ENCODE results near the gene FBXW8. TPM values are rescaled to one million over a fixed set of nuclear protein-coding genes. Genes with fewer than 3 reads are reported as not detected.

FBXW8 gene
- total RNA-seq, 1 experiment from 2014 or later: 34.8 TPM

GRCh38 chr12:117005417-117006046 lies 94.8 kb downstream of the FBXW8 start:
- H3K79me2 ChIP-seq (ENCODE audit: low read length): peaks cover 12% of the 10 kb centered on the region; the same call in 1 of the 2 replicates
- H3K9ac ChIP-seq (ENCODE audit: low read length): no peak overlapping the region
- no peaks in the 10 kb centered on the region for H3K27me3 ChIP-seq (ENCODE audit: low read length)
- H3K27ac ChIP-seq (ENCODE audit: low read length): no peak overlapping the region
- no peak overlapping the region for H3K4me2 ChIP-seq (ENCODE audit: low read depth, low read length, poor library complexity, severe bottlenecking)
- H3K36me3 ChIP-seq (ENCODE audit: insufficient read depth, low read length): peaks cover 6% of the 10 kb centered on the region; the same call in 1 of the 2 replicates
- no peak overlapping the region for H2AFZ ChIP-seq (ENCODE audit: low read length)
- DNase-seq: no peak
- H4K20me1 ChIP-seq (ENCODE audit: insufficient read depth, low read depth, low read length): no peaks in the 10 kb centered on the region
- no peak overlapping the region for H3K4me3 ChIP-seq (ENCODE audit: low read length)
- H3K9me3 ChIP-seq (ENCODE audit: low read length): no peaks in the 10 kb centered on the region
- no peaks in the 10 kb centered on the region for H3K9me2 ChIP-seq (replicated peaks; ENCODE audit: insufficient read depth, low read length)
- peaks cover 6% of the 10 kb centered on the region for H3K4me1 ChIP-seq (ENCODE audit: low read length)

- no peak overlapping the region for H3K4me2 ChIP-seq (ENCODE audit: low read depth, low read length, poor library complexity, severe bottlenecking)
These were observed 95.6 kb downstream of the FBXW8 start for GRCh38 chr12:117006333-117006732.

GRCh38 chr12:117007577-117007976 lies 96.8 kb downstream of the FBXW8 start:
- 0 out of 2 replicates have a peak overlapping the region, but pooled peaks have one; percentile 3 for H3K27ac ChIP-seq (ENCODE audit: low read length)
- no peak overlapping the region for H3K4me2 ChIP-seq (ENCODE audit: low read depth, low read length, poor library complexity, severe bottlenecking)
- no peak overlapping the region for H2AFZ ChIP-seq (ENCODE audit: low read length)
- no peak for DNase-seq
- H4K20me1 ChIP-seq (ENCODE audit: insufficient read depth, low read depth, low read length): no peaks in the 10 kb centered on the region
- peaks cover 14% of the 10 kb centered on the region for H3K4me1 ChIP-seq (ENCODE audit: low read length)
- no peaks in the 10 kb centered on the region for H3K27me3 ChIP-seq (ENCODE audit: low read length)
- H3K9ac ChIP-seq (ENCODE audit: low read length): no peak overlapping the region
- H3K36me3 ChIP-seq (ENCODE audit: insufficient read depth, low read length): peaks cover 10% of the 10 kb centered on the region; the same call in 1 of the 2 replicates
- H3K4me3 ChIP-seq (ENCODE audit: low read length): no peak overlapping the region
- no peaks in the 10 kb centered on the region for H3K79me2 ChIP-seq (ENCODE audit: low read length)
- H3K9me3 ChIP-seq (ENCODE audit: low read length): no peaks in the 10 kb centered on the region
- H3K9me2 ChIP-seq (replicated peaks; ENCODE audit: insufficient read depth, low read length): no peaks in the 10 kb centered on the region

More at GRCh38 chr12:117006333-117006732, 95.6 kb downstream of the FBXW8 start:
- no peak for DNase-seq
- Histone ChIP-seq H3K27me3 (ENCODE audit: low read length) (no peaks in the 10 kb centered on the region), H3K27ac (ENCODE audit: low read length) (no peak overlapping the region), H3K4me3 (ENCODE audit: low read length) (no peak overlapping the region), H3K36me3 (ENCODE audit: insufficient read depth, low read length) (peaks cover 10% of the 10 kb centered on the region; the same call in 1 of the 2 replicates), H3K9ac (ENCODE audit: low read length) (no peak overlapping the region), H2AFZ (ENCODE audit: low read length) (no peak overlapping the region), H3K9me3 (ENCODE audit: low read length) (no peaks in the 10 kb centered on the region), H3K9me2 (replicated peaks; ENCODE audit: insufficient read depth, low read length) (no peaks in the 10 kb centered on the region), H4K20me1 (ENCODE audit: insufficient read depth, low read depth, low read length) (no peaks in the 10 kb centered on the region), H3K4me1 (ENCODE audit: low read length) (peaks cover 2% of the 10 kb centered on the region; the same call in 1 of the 2 replicates), H3K79me2 (ENCODE audit: low read length) (0 out of 2 replicates have a peak, but pooled peaks cover 5% of the 10 kb centered on the region)

- Histone ChIP-seq H3K4me1 (ENCODE audit: low read length) (peaks cover 21% of the 10 kb centered on the region), H3K9ac (ENCODE audit: low read length) (no peak overlapping the region), H3K4me3 (ENCODE audit: low read length) (no peak overlapping the region), H3K27me3 (ENCODE audit: low read length) (no peaks in the 10 kb centered on the region), H3K27ac (ENCODE audit: low read length) (no peak overlapping the region), H3K4me2 (ENCODE audit: low read depth, low read length, poor library complexity, severe bottlenecking) (no peak overlapping the region), H3K9me3 (ENCODE audit: low read length) (no peaks in the 10 kb centered on the region), H4K20me1 (ENCODE audit: insufficient read depth, low read depth, low read length) (no peaks in the 10 kb centered on the region), H2AFZ (ENCODE audit: low read length) (no peak overlapping the region), H3K36me3 (ENCODE audit: insufficient read depth, low read length) (peaks cover 20% of the 10 kb centered on the region; the same call in 1 of the 2 replicates), H3K9me2 (replicated peaks; ENCODE audit: insufficient read depth, low read length) (no peaks in the 10 kb centered on the region), H3K79me2 (ENCODE audit: low read length) (0 out of 2 replicates have a peak, but pooled peaks cover 3% of the 10 kb centered on the region)
- DNase-seq: no peak
These were observed 99.0 kb downstream of the FBXW8 start for GRCh38 chr12:117009759-117010158.

GRCh38 chr12:117010693-117011451 lies 100.1 kb downstream of the FBXW8 start:
- H3K9me2 ChIP-seq (replicated peaks; ENCODE audit: insufficient read depth, low read length): no peaks in the 10 kb centered on the region
- H3K4me3 ChIP-seq (ENCODE audit: low read length): no peak overlapping the region
- 0 out of 2 replicates have a peak, but pooled peaks cover 3% of the 10 kb centered on the region for H3K79me2 ChIP-seq (ENCODE audit: low read length)
- no peaks in the 10 kb centered on the region for H3K9me3 ChIP-seq (ENCODE audit: low read length)
- no peak overlapping the region for H2AFZ ChIP-seq (ENCODE audit: low read length)
- DNase-seq: no peak
- no peak overlapping the region for H3K27ac ChIP-seq (ENCODE audit: low read length)
- no peak overlapping the region for H3K9ac ChIP-seq (ENCODE audit: low read length)
- H4K20me1 ChIP-seq (ENCODE audit: insufficient read depth, low read depth, low read length): no peaks in the 10 kb centered on the region
- H3K27me3 ChIP-seq (ENCODE audit: low read length): no peaks in the 10 kb centered on the region
- H3K4me1 ChIP-seq (ENCODE audit: low read length): peaks cover 23% of the 10 kb centered on the region
- H3K4me2 ChIP-seq (ENCODE audit: low read depth, low read length, poor library complexity, severe bottlenecking): no peak overlapping the region
- H3K36me3 ChIP-seq (ENCODE audit: insufficient read depth, low read length): peaks cover 30% of the 10 kb centered on the region

- H2AFZ ChIP-seq (ENCODE audit: low read length): no peak overlapping the region
- H3K9ac ChIP-seq (ENCODE audit: low read length): no peak overlapping the region
- H3K36me3 ChIP-seq (ENCODE audit: insufficient read depth, low read length): peaks cover 43% of the 10 kb centered on the region
- no peaks in the 10 kb centered on the region for H3K9me3 ChIP-seq (ENCODE audit: low read length)
- peaks cover 33% of the 10 kb centered on the region for H3K4me1 ChIP-seq (ENCODE audit: low read length)
- peaks cover 3% of the 10 kb centered on the region; the same call in 1 of the 2 replicates for H3K79me2 ChIP-seq (ENCODE audit: low read length)
- H3K4me2 ChIP-seq (ENCODE audit: low read depth, low read length, poor library complexity, severe bottlenecking): no peak overlapping the region
- no peak overlapping the region for H3K4me3 ChIP-seq (ENCODE audit: low read length)
- peak; percentile 60 for DNase-seq
- H3K9me2 ChIP-seq (replicated peaks; ENCODE audit: insufficient read depth, low read length): no peaks in the 10 kb centered on the region
- no peaks in the 10 kb centered on the region for H4K20me1 ChIP-seq (ENCODE audit: insufficient read depth, low read depth, low read length)
- H3K27me3 ChIP-seq (ENCODE audit: low read length): no peaks in the 10 kb centered on the region
- H3K27ac ChIP-seq (ENCODE audit: low read length): peak overlapping the region; percentile 66
These were observed 101.4 kb downstream of the FBXW8 start for GRCh38 chr12:117011988-117012805.

- no peaks in the 10 kb centered on the region for H3K27me3 ChIP-seq (ENCODE audit: low read length)
- no peak overlapping the region for H3K4me2 ChIP-seq (ENCODE audit: low read depth, low read length, poor library complexity, severe bottlenecking)
- H2AFZ ChIP-seq (ENCODE audit: low read length): no peak overlapping the region
- no peaks in the 10 kb centered on the region for H4K20me1 ChIP-seq (ENCODE audit: insufficient read depth, low read depth, low read length)
- DNase-seq: no peak
- H3K36me3 ChIP-seq (ENCODE audit: insufficient read depth, low read length): peaks cover 47% of the 10 kb centered on the region
- H3K4me3 ChIP-seq (ENCODE audit: low read length): no peak overlapping the region
- H3K9me3 ChIP-seq (ENCODE audit: low read length): no peaks in the 10 kb centered on the region
- H3K4me1 ChIP-seq (ENCODE audit: low read length): peaks cover 33% of the 10 kb centered on the region
- H3K9ac ChIP-seq (ENCODE audit: low read length): no peak overlapping the region
- H3K27ac ChIP-seq (ENCODE audit: low read length): no peak overlapping the region
- peaks cover 3% of the 10 kb centered on the region; the same call in 1 of the 2 replicates for H3K79me2 ChIP-seq (ENCODE audit: low read length)
- no peaks in the 10 kb centered on the region for H3K9me2 ChIP-seq (replicated peaks; ENCODE audit: insufficient read depth, low read length)
These were observed 103.0 kb downstream of the FBXW8 start for GRCh38 chr12:117013726-117014125.
